ENCODE measurements around the gene PLTP. TPM values are rescaled to one million over a fixed set of nuclear protein-coding genes. Genes with fewer than 3 reads are reported as not detected.

Gene PLTP
- total RNA-seq, 1 experiment from 2014 or later: 61.5 TPM

GRCh38 chr20:45953672-45954071 lies 41.7 kb upstream of the PLTP start:
- ChIA-PET POLR2A (ENCODE audit: unreplicated experiment) (no interaction called here), CTCF (no interaction called here)
- Histone ChIP-seq H3K9ac (ENCODE audit: low read length) (no peak overlapping the region), H3K27ac (ENCODE audit: low read length) (no peak overlapping the region), H3K9me2 (replicated peaks; ENCODE audit: low read length) (no peaks in the 10 kb centered on the region), H2AFZ (ENCODE audit: low read length) (no peak overlapping the region), H4K20me1 (ENCODE audit: low read length) (no peaks in the 10 kb centered on the region), H3K36me3 (ENCODE audit: low read depth, low read length) (peaks cover 57% of the 10 kb centered on the region), H3K27me3 (ENCODE audit: low read length) (no peaks in the 10 kb centered on the region), H3K79me2 (ENCODE audit: low read length) (no peaks in the 10 kb centered on the region), H3K4me1 (ENCODE audit: insufficient read depth, low read length) (no peaks in the 10 kb centered on the region), H3K4me2 (ENCODE audit: low read length) (no peak overlapping the region), H3K4me3 (ENCODE audit: low read length) (no peak overlapping the region), H3K9me3 (ENCODE audit: low read length) (no peaks in the 10 kb centered on the region), H3F3A (ENCODE audit: low read length, unreplicated experiment) (no peaks in the 10 kb centered on the region)
- no TSS peak for BruUV-seq (replicated peaks)
- ATAC-seq: no peak
- intact Hi-C loops (cut with micrococcal nuclease): no loop called here
- TF ChIP-seq EZH2 (IDR thresholded peaks at IDR 0.05; ENCODE audit: low read length, unreplicated experiment) (no peak), EZH2phosphoT487 (IDR thresholded peaks at IDR 0.05; ENCODE audit: borderline replicate concordance, low read length) (no peak), CTCF (conservative IDR thresholded peaks at IDR 0.05; ENCODE audit: low read depth, low read length) (no peak)
- no peak for DNase-seq

- Histone ChIP-seq H3K4me3 (ENCODE audit: low read length) (no peak overlapping the region), H3K27me3 (ENCODE audit: low read length) (no peaks in the 10 kb centered on the region), H3K9ac (ENCODE audit: low read length) (no peak overlapping the region), H3K27ac (ENCODE audit: low read length) (no peak overlapping the region), H3K9me3 (ENCODE audit: low read length) (no peaks in the 10 kb centered on the region), H3K4me2 (ENCODE audit: low read length) (no peak overlapping the region), H3K4me1 (ENCODE audit: insufficient read depth, low read length) (no peaks in the 10 kb centered on the region), H4K20me1 (ENCODE audit: low read length) (no peaks in the 10 kb centered on the region), H3K36me3 (ENCODE audit: low read depth, low read length) (peaks cover 57% of the 10 kb centered on the region), H3K9me2 (replicated peaks; ENCODE audit: low read length) (no peaks in the 10 kb centered on the region), H3K79me2 (ENCODE audit: low read length) (no peaks in the 10 kb centered on the region), H2AFZ (ENCODE audit: low read length) (no peak overlapping the region), H3F3A (ENCODE audit: low read length, unreplicated experiment) (no peaks in the 10 kb centered on the region)
- TF ChIP-seq EZH2phosphoT487 (IDR thresholded peaks at IDR 0.05; ENCODE audit: borderline replicate concordance, low read length) (no peak), EZH2 (IDR thresholded peaks at IDR 0.05; ENCODE audit: low read length, unreplicated experiment) (no peak), CTCF (conservative IDR thresholded peaks at IDR 0.05; ENCODE audit: low read depth, low read length) (no peak)
- no TSS peak for BruUV-seq (replicated peaks)
- intact Hi-C loops (cut with micrococcal nuclease): no loop called here
- ATAC-seq (no peak), DNase-seq (no peak)
- POLR2A ChIA-PET (ENCODE audit: unreplicated experiment): no interaction called here
- CTCF ChIA-PET: no interaction called here
Measured at GRCh38 chr20:45952861-45953260, 40.9 kb upstream of the PLTP start.

- H2AFZ ChIP-seq (ENCODE audit: low read length): no peak overlapping the region
Measured at GRCh38 chr20:45951925-45952834, 40.2 kb upstream of the PLTP start.

More at GRCh38 chr20:45951925-45952834, 40.2 kb upstream of the PLTP start:
- H3K9me3 ChIP-seq (ENCODE audit: low read length): no peaks in the 10 kb centered on the region
- intact Hi-C loops (cut with micrococcal nuclease): no loop called here
- no peaks in the 10 kb centered on the region for H4K20me1 ChIP-seq (ENCODE audit: low read length)
- BruUV-seq (replicated peaks): no TSS peak
- no peaks in the 10 kb centered on the region for H3K9me2 ChIP-seq (replicated peaks; ENCODE audit: low read length)
- ChIA-PET CTCF (no interaction called here), POLR2A (ENCODE audit: unreplicated experiment) (no interaction called here)
- no peak overlapping the region for H3K9ac ChIP-seq (ENCODE audit: low read length)
- TF ChIP-seq EZH2 (IDR thresholded peaks at IDR 0.05; ENCODE audit: low read length, unreplicated experiment) (no peak), EZH2phosphoT487 (IDR thresholded peaks at IDR 0.05; ENCODE audit: borderline replicate concordance, low read length) (no peak), CTCF (conservative IDR thresholded peaks at IDR 0.05; ENCODE audit: low read depth, low read length) (no peak)
- no peak overlapping the region for H3K27ac ChIP-seq (ENCODE audit: low read length)
- H3F3A ChIP-seq (ENCODE audit: low read length, unreplicated experiment): no peaks in the 10 kb centered on the region
- H3K36me3 ChIP-seq (ENCODE audit: low read depth, low read length): peaks cover 55% of the 10 kb centered on the region
- ATAC-seq (no peak), DNase-seq (no peak)
- H3K27me3 ChIP-seq (ENCODE audit: low read length): no peaks in the 10 kb centered on the region
- no peak overlapping the region for H3K4me2 ChIP-seq (ENCODE audit: low read length)
- no peaks in the 10 kb centered on the region for H3K79me2 ChIP-seq (ENCODE audit: low read length)
- H3K4me3 ChIP-seq (ENCODE audit: low read length): no peak overlapping the region
- no peaks in the 10 kb centered on the region for H3K4me1 ChIP-seq (ENCODE audit: insufficient read depth, low read length)

Measured in PC-3 (cell line).